22Rv1 (cell line): ENCODE results near the gene ZNF425.
A peak's percentile ranks its signal among the peaks of the same experiment; 100 is the strongest.

Source experiments
- H3K27ac ChIP-seq: fragments of 450-650 bp; 2 replicates; pipeline ENCODE4 v1.5.1; 2017
- ZFX ChIP-seq: fragments of 450-650 bp; IDR thresholded peaks from 2 replicates; pipeline ENCODE4 v1.6.1; 2017; ENCODE audit warnings: antibody characterized with exemption, borderline replicate concordance
- TF ChIP-seq, protein P1 (sequence below): fragments of 450-650 bp; IDR thresholded peaks from 2 replicates; pipeline ENCODE4 v1.5.1; 2017; ENCODE audit warnings: mild to moderate bottlenecking

ZNF425 gene, protein sequence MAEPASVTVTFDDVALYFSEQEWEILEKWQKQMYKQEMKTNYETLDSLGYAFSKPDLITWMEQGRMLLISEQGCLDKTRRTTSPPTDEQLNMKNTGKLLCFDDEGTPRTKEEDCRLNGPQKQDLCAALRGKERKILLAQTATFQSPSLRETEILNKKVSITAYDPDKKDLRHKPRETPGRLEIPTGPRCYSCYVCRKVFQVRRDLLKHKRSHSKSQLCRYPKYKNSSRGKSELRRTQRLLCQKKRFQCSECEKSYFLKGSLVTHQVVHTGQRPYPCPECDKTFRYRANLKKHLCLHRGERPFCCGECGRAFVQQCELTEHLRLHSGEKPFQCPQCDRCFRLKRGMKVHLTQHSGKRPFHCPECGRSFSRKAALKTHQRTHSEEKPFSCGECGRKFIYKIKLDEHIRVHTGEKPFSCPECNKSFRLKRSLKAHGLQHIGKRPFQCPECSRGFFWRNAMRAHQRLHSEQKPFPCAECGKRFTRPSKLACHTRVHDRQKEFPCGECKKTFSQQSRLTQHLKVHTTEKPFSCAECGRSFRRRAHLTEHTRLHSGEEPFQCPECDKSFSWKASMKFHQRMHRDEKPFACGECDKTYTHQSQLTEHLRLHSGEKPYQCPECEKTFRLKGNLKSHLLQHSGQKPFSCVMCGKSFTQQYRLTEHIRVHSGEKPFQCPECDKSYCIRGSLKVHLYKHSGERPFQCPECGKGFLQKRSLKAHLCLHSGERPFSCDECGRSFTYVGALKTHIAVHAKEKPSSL

DNA sequence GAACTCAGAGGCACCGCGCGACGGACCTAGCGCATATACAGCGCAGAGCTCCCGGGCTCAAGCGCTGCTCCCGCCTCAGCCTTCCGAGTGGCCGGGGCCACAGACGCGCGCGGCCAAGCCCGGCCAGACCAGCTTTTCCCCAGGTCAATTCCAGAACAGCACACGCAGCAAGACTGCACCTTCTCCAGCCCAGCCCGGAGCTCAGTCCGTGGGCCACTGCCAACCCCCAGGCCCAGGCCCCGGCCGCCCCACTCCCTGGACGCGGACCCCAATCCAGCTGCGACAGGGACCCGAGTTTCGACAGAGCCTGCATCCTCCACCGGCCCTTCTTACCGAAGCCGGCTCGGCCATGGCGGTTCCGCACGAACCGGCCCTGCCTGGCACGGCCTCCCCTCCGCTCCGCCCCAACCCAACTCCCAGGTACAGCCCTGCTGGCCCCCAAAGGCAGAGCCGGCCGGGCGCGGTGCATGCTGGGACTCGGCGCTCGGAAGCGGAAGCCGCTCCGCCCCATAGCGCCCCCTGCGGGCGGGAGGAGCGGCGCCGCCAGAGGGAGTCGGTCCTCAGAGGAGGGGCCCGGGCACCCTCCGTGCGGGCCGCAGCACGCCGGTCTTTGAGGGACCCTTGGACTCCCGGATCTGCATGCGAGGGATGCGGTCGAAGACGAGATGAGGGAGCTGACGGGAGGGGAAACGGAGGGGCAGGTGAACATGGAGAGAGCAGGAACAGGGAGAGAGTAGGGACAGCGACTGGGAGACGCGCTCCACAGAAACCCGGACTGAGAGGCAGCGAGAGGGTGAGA lies at the start of gene ZNF425:
TSS of gene ZNF425 (minus strand) at position 462 of the 799 bp plus-strand sequence. CDS start at position 351, 111 bp downstream.
- peak within 1 kb of the TSS; percentile 95 for H3K27ac ChIP-seq
- TF ChIP-seq, protein P1, sequence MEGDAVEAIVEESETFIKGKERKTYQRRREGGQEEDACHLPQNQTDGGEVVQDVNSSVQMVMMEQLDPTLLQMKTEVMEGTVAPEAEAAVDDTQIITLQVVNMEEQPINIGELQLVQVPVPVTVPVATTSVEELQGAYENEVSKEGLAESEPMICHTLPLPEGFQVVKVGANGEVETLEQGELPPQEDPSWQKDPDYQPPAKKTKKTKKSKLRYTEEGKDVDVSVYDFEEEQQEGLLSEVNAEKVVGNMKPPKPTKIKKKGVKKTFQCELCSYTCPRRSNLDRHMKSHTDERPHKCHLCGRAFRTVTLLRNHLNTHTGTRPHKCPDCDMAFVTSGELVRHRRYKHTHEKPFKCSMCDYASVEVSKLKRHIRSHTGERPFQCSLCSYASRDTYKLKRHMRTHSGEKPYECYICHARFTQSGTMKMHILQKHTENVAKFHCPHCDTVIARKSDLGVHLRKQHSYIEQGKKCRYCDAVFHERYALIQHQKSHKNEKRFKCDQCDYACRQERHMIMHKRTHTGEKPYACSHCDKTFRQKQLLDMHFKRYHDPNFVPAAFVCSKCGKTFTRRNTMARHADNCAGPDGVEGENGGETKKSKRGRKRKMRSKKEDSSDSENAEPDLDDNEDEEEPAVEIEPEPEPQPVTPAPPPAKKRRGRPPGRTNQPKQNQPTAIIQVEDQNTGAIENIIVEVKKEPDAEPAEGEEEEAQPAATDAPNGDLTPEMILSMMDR = peak; percentile 100
- no peak for TF ChIP-seq ZFX

DNA sequence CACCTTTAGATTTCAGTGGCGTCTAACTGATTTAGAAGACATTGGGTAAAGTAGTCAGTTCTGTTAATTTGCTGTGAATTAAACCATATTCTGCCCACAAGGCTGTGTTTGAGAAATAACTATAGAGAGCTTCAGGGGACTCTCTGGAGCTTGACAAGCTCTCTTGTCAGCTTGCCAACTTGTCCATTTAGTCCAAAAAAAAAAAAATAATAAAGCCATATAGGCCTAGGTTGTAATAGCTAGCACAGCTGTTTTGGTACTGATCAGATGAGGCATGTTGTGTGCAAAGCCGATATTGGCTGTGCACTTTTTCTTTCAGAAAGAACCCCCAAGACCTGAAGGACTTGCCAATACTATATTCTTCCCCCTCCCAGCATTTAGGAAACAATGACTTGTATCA lies 49.0 kb upstream of the ZNF425 start:
- peak overlapping the region; percentile 3; the same call in 1 of the 2 replicates for H3K27ac ChIP-seq

DNA sequence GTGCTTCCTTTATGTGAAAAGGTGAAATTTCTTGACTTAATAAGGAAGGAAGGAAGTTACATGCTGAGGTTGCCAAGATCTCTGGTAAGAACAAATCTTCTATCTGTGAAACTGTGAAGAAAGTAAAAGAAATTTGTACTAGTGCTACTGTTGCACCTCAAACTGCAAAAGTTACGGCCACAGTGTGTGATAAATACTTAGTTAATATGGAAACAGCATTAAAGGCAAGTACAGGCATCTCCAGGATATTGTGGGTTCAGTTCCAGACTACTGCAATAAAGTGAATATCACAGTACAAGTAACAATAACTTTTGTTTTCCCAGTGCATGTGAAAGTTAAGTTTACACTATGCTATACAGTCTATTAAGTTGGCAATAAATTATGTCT lies 46.4 kb upstream of the ZNF425 start:
- no peak overlapping the region for H3K27ac ChIP-seq
- TF ChIP-seq, protein P1 = no peak
- no peak for TF ChIP-seq ZFX

More for the DNA sequence above, 49.0 kb upstream of the ZNF425 start:
- no peak for TF ChIP-seq ZFX
- TF ChIP-seq, protein P1 = no peak

DNA sequence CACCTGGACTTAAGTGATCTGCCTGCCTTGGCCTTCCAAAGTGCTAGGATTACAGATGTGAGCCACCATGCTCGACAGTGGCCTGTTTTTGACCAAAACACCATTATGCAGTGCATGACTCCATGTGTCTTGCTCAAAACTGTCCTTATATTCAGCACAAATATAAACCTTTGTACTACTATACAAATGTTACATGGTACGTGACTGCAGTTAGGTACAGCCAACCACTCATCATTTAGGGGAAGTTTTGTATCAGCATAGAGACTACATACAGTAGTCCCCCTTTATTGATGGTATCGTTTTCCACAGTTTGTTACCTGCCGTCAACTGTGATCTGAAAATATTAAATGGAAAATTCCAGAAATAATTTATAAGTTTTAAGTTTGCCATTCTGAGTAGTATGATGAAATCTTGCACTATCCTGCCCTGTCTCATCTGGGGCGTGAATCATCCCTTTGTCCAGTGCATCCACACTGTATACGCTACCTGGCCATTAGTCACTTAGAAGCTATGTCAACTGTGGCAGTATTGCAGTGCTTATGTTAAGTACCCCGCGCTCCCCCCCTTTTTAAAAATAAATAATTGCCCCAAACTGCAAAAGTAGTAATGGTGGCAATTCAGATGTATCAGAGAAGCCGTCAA lies 45.9 kb upstream of the ZNF425 start:
- TF ChIP-seq, protein P1 = no peak
- no peak for TF ChIP-seq ZFX
- no peak overlapping the region for H3K27ac ChIP-seq

DNA sequence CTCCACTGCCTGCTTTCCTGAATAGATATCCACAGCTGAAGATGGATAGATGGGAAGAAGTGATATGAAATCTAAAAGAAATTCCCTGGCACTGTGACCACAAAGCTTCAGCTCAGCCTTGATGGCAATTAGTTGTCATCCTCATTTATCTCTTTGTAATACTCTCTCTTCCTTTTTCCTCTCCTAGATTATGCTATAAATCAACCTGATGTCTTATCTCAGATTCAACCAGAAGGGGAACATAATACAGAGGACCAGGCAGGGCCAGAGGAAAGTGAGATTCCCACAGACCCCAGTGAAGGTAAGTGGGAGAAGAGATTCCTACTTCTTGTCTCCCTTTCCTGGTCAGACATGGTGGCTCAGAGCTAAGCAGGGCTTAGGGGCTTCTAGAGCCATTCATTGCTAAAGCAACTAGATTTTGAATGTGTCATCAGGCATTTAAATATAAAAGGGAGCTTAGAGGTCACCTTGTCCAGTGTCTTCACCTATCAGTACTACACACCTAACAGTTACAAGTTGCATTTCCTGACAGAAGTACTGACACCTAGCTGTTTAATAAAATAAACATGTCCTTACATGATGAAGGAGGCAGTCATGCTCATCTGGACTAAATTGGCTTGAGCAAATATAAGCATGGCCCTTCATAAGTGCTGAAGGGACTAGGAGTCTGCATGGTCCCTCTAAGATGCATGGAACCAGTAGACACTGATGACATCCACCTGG lies 40.7 kb upstream of the ZNF425 start:
- H3K27ac ChIP-seq = no peak overlapping the region; the same call in 1 of the 2 replicates
- TF ChIP-seq ZFX = no peak

DNA sequence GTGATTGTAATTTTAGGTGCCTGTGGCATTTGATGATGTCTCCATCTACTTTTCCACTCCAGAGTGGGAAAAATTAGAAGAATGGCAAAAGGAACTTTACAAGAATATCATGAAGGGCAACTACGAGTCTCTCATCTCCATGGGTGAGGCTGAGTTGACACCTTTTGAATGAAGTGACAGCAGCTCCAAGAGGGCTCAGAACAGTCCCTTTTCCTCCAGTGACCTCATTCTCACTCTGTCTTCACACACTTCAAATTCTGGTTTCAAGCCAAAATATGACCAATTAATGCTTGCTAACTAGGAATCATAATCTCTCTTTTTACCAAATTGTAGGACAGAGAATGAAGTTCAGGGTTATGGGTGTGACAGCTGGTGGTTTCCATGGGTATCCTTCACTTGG lies 40.0 kb upstream of the ZNF425 start:
- no peak overlapping the region; the same call in 1 of the 2 replicates for H3K27ac ChIP-seq
- TF ChIP-seq, protein P1 = no peak
- TF ChIP-seq ZFX = no peak
